Stimulated activated CD4-positive, alpha-beta T cell treated with anti-CD3 and anti-CD28 coated beads, Interleukin-15, amount 100 ng/mL, for 24 hours (primary cell): ENCODE measurements around the gene DVL2.
A peak's percentile ranks its signal among the peaks of the same experiment; 100 is the strongest.

Source experiments
- DNase-seq: peaks from one replicate; pipeline ENCODE4 v3.0.0-alpha.2; 2020

The DVL2 gene

GRCh38 chr17:7218166-7218565, 16.2 kb downstream of the DVL2 start:
- DNase-seq, result no peak

GRCh38 chr17:7217113-7217987, 17.0 kb downstream of the DVL2 start:
- DNase-seq, result peak; percentile 40

GRCh38 chr17:7216242-7217112, 17.8 kb downstream of the DVL2 start:
- DNase-seq, result no peak

GRCh38 chr17:7215652-7216180, 18.6 kb downstream of the DVL2 start:
- DNase-seq, result no peak

- no peak for DNase-seq
These were observed 19.1 kb downstream of the DVL2 start for GRCh38 chr17:7215136-7215638.

- DNase-seq, result peak; percentile 100
These were observed 19.8 kb downstream of the DVL2 start for GRCh38 chr17:7214300-7215135.

- DNase-seq, result peak; percentile 73
These were observed 20.4 kb downstream of the DVL2 start for GRCh38 chr17:7213895-7214299.

GRCh38 chr17:7211491-7212273, 22.6 kb downstream of the DVL2 start:
- DNase-seq, result no peak

GRCh38 chr17:7208754-7209460, 25.4 kb downstream of the DVL2 start:
- DNase-seq, result no peak

- DNase-seq, result no peak
These were observed 26.2 kb downstream of the DVL2 start for GRCh38 chr17:7208027-7208571.

- no peak for DNase-seq
These were observed 27.0 kb downstream of the DVL2 start for GRCh38 chr17:7207120-7208001.

- no peak for DNase-seq
These were observed 28.8 kb downstream of the DVL2 start for GRCh38 chr17:7205561-7205960.

GRCh38 chr17:7204828-7205461, 29.4 kb downstream of the DVL2 start:
- peak; percentile 96 for DNase-seq

GRCh38 chr17:7204336-7204735, 30.0 kb downstream of the DVL2 start:
- DNase-seq, result no peak

GRCh38 chr17:7203391-7203790, 30.9 kb downstream of the DVL2 start:
- no peak for DNase-seq

- no peak for DNase-seq
These were observed 37.5 kb downstream of the DVL2 start for GRCh38 chr17:7196651-7197401.

GRCh38 chr17:7195971-7196370, 38.3 kb downstream of the DVL2 start:
- no peak for DNase-seq

- DNase-seq, result no peak
These were observed 41.9 kb downstream of the DVL2 start for GRCh38 chr17:7192271-7192937.
